ENCODE measurements around the gene EPS15.
"Not testable (repeated sequence)": the region's sequence is repeated elsewhere in the genome, so short reads cannot be mapped to it uniquely, and the experiment has no call there.

Gene EPS15

GRCh38 chr1:51329443-51330325 is 189.4 kb downstream of the EPS15 start:
- no peak for DNase-seq

GRCh38 chr1:51328926-51329325 is 190.1 kb downstream of the EPS15 start:
- no peak for DNase-seq

- DNase-seq, result no peak
Observed at GRCh38 chr1:51328279-51328678, 190.8 kb downstream of the EPS15 start.

DNA sequence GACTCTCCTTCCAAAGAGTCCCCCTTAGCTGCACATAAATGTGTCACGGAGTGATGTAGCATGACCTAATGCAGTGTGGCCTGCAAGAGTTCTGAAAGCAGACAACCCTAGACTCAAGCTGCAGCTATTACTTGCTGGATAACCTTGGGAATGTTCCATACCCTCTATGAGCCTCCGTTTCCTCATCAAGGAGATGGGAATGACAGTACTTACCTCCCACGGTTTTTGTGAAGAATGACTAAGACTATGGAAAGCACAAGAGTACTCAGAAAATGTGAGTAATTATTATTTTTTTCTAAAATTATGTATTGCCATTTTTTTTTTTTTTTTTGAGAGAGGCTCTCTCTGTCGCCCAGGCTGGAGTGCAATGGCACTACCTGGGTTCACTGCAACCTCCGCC is 191.7 kb downstream of the EPS15 start:
- no peak for DNase-seq

- no peak for DNase-seq
Observed at GRCh38 chr1:51326839-51327238, 192.2 kb downstream of the EPS15 start.

GRCh38 chr1:51325878-51326755 is 192.9 kb downstream of the EPS15 start:
- no peak for DNase-seq

GRCh38 chr1:51325391-51325790 is 193.7 kb downstream of the EPS15 start:
- DNase-seq, result no peak

- not testable (repeated sequence) for DNase-seq
Observed at GRCh38 chr1:51325011-51325385, 194.1 kb downstream of the EPS15 start.

GRCh38 chr1:51324251-51325010 is 194.6 kb downstream of the EPS15 start:
- DNase-seq, result no peak

DNA sequence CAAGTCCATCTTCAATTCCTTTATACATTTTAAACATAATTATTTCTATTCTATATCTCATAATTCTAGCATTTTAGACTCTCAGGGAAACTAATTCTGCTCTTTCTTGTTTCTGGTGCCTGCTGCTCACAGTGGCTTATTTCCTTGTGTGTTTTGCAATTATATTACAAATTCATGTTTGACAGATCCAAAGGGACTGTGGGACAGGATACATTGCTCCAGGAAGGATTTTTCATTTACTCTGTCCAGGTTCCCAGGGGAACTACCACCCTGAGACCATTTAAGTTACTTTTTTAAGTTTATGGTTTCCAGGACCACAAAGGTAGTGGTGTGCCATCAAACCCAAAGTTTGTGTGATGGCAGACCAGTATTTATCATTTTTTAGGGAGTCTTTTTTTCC is 195.3 kb downstream of the EPS15 start:
- no peak for DNase-seq

- DNase-seq, result no peak
Observed at GRCh38 chr1:51322417-51323101, 196.5 kb downstream of the EPS15 start.

GRCh38 chr1:51321924-51322280 is 197.2 kb downstream of the EPS15 start:
- no peak for DNase-seq

- no peak for DNase-seq
Observed at GRCh38 chr1:51320967-51321923, 197.8 kb downstream of the EPS15 start.

GRCh38 chr1:51317798-51318197 is 201.3 kb downstream of the EPS15 start:
- DNase-seq, result no peak

DNA sequence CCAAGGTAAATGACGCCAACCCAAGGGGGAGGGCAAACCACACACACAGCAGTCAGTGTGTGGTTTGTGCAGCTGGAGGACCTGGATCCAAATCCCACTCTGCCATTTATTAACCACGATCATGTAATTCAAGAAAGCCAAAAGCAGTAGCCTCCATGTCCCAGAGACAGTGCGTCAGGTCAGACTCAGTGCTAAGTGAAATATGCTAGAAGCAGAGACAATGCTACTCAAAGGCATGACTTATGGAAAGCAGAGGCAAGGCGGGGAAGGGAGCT is 202.3 kb downstream of the EPS15 start:
- DNase-seq, result no peak

DNA sequence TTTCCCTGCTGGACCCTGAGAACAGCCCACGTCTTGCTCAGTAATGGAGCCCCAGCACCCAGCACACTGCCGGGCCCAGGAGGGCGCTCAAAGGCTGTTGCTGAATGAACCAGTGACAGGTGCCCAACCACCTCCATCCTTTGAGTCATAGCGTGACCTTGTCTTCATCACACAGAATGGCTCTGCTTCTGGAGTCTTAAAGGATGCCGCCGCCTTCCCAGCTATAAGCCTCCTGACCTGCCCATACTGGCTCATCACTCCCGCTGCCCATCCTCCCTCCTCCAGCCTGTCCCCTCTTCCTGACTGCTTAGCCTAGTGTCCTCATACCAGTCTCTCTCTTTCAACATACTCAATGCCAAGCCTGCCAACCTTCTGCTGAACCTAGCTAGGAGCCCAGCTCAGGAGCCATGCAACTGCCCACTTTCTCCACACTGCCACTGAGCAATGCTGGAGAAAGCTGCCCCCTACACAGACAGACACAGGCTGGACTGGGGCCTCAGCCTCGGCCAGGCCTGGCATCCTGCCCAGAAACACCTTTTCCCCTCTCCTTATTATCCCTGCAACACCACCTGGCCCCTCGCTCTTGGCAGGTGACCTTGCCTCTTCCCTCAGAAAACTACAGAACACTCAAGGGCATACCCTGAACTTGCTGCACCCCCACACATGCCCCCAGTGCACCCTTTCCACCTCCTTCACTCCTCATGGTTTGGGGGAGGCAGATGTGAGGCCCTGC is 202.8 kb downstream of the EPS15 start:
- DNase-seq, result no peak

GRCh38 chr1:51314974-51315373 is 204.1 kb downstream of the EPS15 start:
- DNase-seq, result no peak

DNA sequence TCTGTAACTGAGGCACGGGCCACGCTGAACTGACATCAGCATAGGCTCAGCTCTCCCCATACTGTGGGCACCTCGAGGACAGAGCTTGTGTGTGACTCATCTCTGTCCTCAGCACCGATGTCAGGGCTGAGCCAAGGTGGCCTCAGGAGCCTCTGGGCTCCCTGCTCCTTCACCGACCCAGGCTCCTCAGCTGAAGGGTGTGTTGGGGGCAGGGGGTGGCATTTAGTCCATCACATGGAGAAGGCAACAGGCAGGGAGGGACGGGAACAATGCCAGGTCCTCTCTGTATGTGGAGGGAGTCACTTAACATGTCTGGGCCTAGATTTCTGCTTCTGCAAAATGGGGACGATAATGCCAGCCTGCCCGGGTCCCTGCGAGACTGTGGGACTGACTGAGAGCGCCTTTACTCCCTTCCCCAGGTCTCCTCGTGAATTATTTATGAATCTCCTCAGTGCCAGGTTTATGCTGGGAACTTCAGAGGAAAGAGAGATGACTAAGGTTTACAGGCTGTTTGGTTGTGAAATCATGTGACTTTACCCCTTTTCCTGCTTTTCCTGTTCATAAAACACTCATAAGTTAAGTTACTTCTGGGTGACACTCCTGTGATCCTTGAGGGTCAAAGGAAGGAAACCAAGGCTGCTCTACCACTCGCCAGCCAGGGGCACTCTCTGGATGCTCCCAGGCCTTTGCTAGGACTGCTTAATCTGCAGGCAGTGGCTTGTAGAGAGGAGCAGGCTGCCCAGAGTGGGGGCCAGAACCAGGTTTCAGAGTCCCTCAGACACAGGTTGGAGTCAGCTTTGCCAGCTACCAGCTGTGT is 204.9 kb downstream of the EPS15 start:
- DNase-seq, result no peak

DNA sequence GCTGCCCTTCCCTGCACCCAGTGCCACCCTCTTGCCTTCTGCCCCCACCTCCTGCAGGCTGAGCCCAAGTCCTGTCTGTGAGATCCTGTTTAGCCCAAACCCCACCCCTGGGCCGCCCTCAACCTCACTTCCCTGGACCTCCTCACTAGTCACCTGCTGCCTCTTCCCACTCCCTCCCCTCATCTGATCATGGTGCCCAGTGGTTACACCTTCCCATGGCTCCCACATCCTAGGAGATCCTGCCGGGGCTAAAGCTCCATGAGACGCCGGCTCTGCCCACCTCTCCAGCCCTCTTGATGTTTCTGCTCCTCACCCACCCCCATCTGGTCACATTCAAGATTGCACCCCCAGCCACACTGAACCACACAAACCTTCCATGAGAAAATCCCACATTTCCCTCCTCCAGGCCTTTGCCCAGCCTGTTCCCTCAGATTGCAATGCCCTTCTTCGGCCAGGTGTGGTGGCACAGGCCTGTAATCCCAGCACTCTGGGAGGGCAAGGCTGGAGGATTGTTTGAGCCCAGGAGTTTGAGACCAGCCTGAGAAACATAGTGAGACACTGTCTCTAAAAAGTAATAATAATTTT is 205.7 kb downstream of the EPS15 start:
- no peak for DNase-seq

GRCh38 chr1:51312718-51313117 is 206.3 kb downstream of the EPS15 start:
- DNase-seq, result no peak
